ENCODE data around the gene TAF7.
"Not testable (repeated sequence)": the region's sequence is repeated elsewhere in the genome, so short reads cannot be mapped to it uniquely, and the experiment has no call there.

TAF7 gene, protein sequence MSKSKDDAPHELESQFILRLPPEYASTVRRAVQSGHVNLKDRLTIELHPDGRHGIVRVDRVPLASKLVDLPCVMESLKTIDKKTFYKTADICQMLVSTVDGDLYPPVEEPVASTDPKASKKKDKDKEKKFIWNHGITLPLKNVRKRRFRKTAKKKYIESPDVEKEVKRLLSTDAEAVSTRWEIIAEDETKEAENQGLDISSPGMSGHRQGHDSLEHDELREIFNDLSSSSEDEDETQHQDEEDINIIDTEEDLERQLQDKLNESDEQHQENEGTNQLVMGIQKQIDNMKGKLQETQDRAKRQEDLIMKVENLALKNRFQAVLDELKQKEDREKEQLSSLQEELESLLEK

GRCh38 chr5:141320225-141321169, at the start of gene TAF7:
TAF7 (minus strand) TSS chr5:141320784; CDS start chr5:141320044, 740 bp downstream.
- peak; percentile 76 for DNase-seq

GRCh38 chr5:141366016-141366896, 45.7 kb upstream of the TAF7 start:
- DNase-seq: no peak

- no peak for DNase-seq
Measured at GRCh38 chr5:141363952-141364660, 43.5 kb upstream of the TAF7 start, which contains the start of gene PCDHGA5. PCDHGA5 (plus strand) TSS chr5:141364162; CDS start chr5:141364331, 169 bp downstream.

- DNase-seq: no peak
Measured at GRCh38 chr5:141362719-141363118, 42.1 kb upstream of the TAF7 start.

DNA sequence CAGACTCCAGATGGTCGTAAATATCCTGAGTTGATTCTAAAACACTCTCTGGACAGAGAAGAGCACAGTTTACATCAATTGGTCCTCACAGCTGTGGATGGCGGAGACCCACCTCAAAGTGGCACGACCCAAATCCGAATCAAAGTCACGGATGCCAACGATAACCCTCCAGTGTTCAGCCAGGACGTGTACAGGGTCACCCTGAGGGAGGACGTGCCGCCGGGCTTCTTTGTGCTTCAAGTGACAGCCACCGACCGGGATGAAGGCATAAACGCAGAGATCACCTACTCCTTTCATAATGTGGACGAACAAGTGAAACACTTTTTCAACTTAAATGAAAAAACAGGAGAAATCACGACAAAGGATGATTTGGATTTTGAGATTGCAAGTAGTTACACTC, 40.1 kb upstream of the TAF7 start:
- no peak for DNase-seq

DNA sequence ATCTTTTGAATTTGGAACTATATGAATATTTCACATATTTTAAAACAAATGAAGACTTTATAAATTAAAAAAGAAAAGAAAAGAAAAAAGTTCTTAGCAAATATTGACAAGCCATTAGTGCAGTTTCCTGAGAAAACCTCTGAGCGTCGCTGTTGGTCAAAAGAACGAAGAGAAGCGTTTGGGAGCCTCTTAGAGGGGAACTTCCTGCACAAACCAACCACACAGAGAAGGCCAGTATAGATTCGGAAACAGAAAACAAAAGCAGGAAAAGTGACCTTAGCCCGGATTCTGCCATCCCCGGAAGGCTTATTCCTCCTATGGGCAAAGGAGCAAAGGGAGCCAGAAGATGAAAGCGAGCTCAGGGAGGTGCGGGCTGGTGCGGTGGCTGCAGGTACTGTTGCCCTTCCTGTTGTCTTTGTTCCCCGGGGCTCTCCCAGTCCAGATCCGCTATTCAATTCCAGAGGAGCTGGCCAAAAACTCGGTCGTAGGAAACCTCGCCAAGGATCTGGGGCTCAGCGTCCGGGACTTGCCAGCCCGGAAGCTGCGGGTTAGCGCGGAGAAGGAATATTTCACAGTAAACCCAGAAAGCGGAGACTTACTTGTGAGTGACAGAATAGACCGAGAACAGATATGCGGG, 39.3 kb upstream of the TAF7 start, which contains the start of gene PCDHGB2:
PCDHGB2 (plus strand) TSS at position 205 of the 637 bp plus-strand sequence; CDS start at position 347, 142 bp downstream.
- peak; percentile 51 for DNase-seq

DNA sequence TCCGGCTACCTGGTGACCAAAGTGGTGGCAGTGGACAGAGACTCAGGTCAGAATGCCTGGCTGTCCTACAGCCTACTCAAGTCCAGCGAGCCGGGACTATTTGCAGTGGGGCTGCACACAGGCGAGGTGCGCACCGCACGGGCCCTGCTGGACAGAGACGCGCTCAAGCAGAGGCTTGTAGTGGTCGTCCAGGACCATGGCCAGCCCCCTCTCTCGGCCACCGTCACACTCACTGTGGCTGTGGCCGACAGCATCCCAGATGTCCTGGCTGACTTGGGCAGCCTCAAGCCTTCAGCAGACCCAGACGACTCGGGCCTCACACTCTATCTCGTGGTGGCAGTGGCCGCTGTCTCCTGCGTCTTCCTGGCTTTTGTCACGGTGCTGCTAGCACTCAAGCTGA, 36.4 kb upstream of the TAF7 start:
- DNase-seq: no peak

DNA sequence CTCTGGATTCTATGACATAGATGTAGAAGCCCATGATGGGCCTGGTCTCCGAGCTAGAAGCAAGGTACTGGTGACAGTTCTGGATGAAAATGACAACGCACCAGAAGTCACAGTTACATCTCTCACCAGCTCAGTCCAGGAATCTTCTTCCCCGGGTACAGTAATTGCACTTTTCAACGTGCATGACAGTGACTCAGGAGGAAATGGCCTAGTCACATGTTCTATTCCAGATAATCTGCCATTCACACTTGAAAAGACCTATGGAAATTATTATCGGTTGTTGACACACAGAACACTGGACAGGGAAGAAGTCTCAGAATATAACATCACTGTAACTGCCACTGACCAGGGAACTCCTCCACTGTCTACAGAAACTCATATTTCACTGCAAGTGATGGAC, 35.5 kb upstream of the TAF7 start:
- no peak for DNase-seq

GRCh38 chr5:141355641-141356040, 35.1 kb upstream of the TAF7 start:
- DNase-seq: no peak

DNA sequence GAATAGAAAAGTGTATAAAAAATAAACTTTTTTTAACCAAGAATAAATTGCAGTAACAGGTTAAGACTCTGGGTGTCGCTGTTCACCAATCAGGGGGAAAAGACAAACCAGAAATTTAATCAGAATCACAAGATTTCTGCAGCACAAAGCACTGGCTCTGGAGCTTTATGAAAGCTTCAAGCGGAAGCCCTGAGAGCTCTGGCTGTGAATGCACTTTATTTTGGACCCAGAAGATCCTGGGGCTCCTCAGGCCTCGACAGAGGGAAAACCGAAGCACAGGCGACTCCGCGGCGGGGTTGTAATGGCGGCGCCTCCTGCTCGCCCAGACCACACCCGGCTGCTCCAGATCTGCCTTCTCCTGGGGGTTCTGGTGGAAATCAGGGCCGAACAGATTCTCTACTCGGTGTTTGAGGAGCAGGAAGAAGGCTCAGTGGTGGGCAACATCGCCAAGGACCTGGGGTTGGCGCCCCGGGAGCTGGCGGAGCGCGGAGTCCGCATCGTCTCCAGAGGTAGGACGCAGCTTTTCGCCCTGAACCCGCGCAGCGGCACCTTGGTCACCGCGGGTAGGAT, 34.4 kb upstream of the TAF7 start, which contains the start of gene PCDHGA4:
PCDHGA4 (plus strand) TSS at position 122 of the 570 bp plus-strand sequence; CDS start at position 209, 87 bp downstream.
- no peak for DNase-seq

DNA sequence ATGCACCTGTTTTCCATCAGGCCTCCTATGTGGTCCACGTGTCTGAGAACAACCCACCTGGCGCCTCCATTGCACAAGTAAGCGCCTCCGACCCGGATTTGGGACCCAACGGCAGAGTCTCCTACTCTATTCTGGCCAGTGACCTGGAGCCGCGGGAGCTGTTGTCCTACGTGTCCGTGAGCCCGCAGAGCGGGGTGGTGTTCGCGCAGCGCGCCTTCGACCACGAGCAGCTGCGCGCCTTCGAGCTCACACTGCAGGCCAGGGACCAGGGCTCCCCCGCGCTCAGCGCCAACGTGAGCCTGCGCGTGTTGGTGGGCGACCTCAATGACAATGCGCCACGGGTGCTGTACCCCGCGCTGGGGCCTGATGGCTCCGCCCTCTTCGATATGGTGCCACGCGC, 31.0 kb upstream of the TAF7 start:
- DNase-seq: no peak

DNA sequence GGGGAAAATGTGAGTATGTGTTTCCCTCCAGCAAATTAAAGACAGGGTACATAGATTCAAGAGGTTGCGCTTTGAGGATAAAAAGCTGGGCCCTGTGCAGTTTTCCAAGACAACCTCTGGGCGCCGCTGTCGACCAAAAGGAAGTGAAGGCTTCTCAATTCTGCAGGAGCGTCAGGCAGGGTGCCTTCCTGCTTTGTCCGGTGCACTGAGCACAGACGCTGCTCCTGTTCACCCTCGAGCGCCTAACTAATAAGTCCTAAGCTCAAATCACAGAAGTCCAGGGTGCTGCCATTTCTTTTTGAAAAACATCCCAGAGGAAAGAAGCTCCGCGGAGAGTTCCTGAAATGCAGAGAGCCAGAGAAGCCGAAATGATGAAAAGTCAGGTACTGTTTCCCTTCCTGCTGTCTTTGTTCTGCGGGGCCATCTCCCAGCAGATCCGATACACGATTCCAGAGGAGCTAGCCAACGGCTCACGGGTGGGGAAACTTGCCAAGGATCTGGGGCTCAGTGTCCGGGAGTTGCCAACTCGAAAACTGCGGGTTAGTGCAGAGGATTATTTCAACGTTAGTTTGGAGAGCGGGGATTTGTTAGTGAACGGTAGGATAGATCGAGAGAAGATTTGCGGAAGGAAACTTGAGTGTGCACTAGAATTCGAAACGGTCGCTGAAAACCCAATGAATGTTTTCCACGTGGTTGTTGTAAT, 29.5 kb upstream of the TAF7 start, which contains the start of gene PCDHGB1:
PCDHGB1 (plus strand) TSS at position 183 of the 703 bp plus-strand sequence; CDS start at position 345, 162 bp downstream.
- peak; percentile 9 for DNase-seq

DNA sequence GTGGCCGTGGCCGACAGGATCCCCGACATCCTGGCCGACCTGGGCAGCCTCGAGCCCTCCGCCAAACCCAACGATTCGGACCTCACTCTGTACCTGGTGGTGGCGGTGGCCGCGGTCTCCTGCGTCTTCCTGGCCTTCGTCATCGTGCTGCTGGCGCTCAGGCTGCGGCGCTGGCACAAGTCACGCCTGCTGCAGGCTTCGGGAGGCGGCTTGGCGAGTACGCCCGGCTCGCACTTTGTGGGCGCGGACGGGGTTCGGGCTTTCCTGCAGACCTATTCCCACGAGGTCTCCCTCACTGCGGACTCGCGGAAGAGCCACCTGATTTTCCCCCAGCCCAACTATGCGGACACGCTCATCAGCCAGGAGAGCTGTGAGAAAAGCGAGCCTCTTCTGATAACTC, 25.4 kb upstream of the TAF7 start:
- not testable (repeated sequence) for DNase-seq

DNA sequence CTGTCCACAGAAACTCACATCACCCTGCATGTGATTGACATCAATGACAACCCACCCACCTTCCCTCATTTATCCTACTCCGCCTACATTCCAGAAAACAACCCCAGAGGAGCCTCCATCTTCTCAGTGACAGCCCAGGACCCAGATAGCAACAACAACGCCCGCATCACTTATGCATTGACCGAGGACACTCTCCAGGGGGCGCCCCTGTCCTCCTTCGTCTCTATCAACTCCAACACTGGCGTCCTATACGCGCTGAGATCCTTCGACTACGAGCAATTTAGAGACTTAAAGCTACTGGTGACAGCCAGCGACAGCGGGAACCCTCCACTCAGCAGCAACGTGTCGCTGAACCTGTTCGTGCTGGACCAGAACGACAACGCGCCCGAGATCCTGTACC, 24.7 kb upstream of the TAF7 start:
- DNase-seq: no peak

DNA sequence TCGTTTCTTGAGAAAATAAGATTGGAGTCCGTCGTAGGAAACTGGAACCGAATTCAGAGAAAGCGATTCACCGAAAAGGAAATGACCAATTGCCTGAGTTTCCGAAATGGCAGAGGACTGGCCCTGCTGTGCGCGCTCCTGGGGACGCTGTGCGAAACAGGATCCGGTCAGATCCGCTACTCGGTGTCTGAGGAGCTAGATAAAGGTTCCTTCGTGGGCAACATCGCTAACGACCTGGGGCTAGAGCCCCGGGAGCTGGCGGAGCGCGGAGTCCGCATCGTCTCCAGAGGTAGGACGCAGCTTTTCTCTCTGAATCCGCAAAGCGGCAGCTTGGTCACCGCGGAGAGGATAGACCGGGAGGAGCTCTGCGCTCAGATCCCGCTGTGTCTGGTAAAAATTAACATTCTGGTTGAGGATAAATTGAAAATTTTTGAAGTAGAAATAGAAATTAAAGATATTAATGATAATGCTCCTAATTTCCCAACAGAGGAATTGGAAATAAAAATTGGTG, 23.4 kb upstream of the TAF7 start:
- no peak for DNase-seq

- no peak for DNase-seq
Measured at GRCh38 chr5:141343242-141343952, 22.8 kb upstream of the TAF7 start, which contains the start of gene PCDHGA3. PCDHGA3 (plus strand) TSS chr5:141343829; CDS start chr5:141344034, 205 bp downstream.

- DNase-seq: no peak
Measured at GRCh38 chr5:141342773-141343172, 22.2 kb upstream of the TAF7 start.

DNA sequence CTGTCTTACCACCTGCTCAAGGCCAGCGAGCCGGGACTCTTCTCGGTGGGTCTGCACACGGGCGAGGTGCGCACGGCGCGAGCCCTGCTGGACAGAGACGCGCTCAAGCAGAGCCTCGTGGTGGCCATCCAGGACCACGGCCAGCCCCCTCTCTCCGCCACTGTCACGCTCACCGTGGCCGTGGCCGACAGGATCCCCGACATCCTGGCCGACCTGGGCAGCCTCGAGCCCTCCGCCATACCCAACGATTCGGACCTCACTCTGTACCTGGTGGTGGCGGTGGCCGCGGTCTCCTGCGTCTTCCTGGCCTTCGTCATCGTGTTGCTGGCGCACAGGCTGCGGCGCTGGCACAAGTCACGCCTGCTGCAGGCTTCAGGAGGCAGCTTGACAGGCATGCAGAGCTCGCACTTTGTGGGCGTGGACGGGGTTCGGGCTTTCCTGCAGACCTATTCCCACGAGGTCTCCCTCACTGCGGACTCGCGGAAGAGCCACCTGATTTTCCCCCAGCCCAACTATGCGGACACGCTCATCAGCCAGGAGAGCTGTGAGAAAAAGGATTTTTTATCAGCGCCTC, 20.3 kb upstream of the TAF7 start:
- DNase-seq: not testable (repeated sequence)

All from NCI-H446 treated with DMSO at 0.1 percent for 48 hours (cell line).